Thyroid gland (tissue), 4 donors: ENCODE results near the gene S100A4.

Experiments used
- POLR2A ChIP-seq, 2 donors: fragments of 450-650 bp; IDR thresholded peaks; one replicate each; pipeline ENCODE4 v1.6.1; 2017; ENCODE audit warnings: antibody characterized with exemption in 2 of 2, mild to moderate bottlenecking in 2 of 2, moderate library complexity in 1 of 2
- TF ChIP-seq, protein P1 (sequence below), 6 experiments: fragments of 200-600 bp in 3 of 6; fragments of 450-650 bp in 3 of 6; sonication (generic) in 3 of 6; IDR thresholded peaks; one replicate each; pipeline ENCODE4 v1.5.1; 2016 to 2019; ENCODE audit warnings: antibody characterized with exemption in 6 of 6, mild to moderate bottlenecking in 2 of 6, inconsistent platforms in 1 of 6, moderate library complexity in 1 of 6

DNA sequence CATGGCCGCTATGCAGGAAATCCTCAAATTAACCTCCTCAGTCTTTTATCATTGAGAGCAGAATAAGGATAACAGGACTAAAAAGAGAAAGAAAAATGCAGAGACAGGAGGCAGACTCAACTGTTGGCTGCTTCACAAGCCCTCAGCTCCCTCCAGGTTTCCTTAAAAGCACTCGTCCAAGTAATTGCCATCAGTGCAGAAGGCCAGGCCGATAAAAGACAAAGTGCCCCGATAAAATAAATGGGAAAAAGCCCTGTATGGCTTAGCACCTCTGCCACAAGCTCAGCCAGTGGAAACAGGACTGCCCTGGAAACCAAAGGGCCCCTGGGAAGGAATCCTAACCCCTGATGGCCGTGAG lies 17.9 kb downstream of the S100A4 start:
- TF ChIP-seq, protein P1, sequence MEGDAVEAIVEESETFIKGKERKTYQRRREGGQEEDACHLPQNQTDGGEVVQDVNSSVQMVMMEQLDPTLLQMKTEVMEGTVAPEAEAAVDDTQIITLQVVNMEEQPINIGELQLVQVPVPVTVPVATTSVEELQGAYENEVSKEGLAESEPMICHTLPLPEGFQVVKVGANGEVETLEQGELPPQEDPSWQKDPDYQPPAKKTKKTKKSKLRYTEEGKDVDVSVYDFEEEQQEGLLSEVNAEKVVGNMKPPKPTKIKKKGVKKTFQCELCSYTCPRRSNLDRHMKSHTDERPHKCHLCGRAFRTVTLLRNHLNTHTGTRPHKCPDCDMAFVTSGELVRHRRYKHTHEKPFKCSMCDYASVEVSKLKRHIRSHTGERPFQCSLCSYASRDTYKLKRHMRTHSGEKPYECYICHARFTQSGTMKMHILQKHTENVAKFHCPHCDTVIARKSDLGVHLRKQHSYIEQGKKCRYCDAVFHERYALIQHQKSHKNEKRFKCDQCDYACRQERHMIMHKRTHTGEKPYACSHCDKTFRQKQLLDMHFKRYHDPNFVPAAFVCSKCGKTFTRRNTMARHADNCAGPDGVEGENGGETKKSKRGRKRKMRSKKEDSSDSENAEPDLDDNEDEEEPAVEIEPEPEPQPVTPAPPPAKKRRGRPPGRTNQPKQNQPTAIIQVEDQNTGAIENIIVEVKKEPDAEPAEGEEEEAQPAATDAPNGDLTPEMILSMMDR (IDR thresholded peaks at IDR 0.05), result no peak
- TF ChIP-seq POLR2A (IDR thresholded peaks at IDR 0.05), result no peak
